Endothelial cell of umbilical vein (primary cell): ENCODE measurements around the gene SPRN. TPM values are rescaled to one million over a fixed set of nuclear protein-coding genes. Genes with fewer than 3 reads are reported as not detected.

Experiments
- BruUV-seq: library from RNA; stranded (reverse); fragments of 400-500 nt; replicated peaks from 2 replicates; lab custom pipeline; 2021; lab: Mats Ljungman, UMichigan
- CTCF ChIA-PET: fragments of 300-600, 350-600 bp; sonication (Branson Sonifier 250); formaldehyde crosslinking; loops from one replicate; lab custom pipeline; 2021; ENCODE audit warnings: antibody characterized with exemption, inconsistent platforms; lab: Charles Lee
- POLR2A ChIA-PET: fragments of 300-600, 350-600 bp; sonication (Branson Sonifier 250); formaldehyde crosslinking; loops from one replicate; lab custom pipeline; 2021; ENCODE audit warnings: antibody characterized with exemption, inconsistent platforms; lab: Charles Lee
- DNase-seq: peaks from one replicate; pipeline ENCODE4 v3.0.0-alpha.2; 2011; ENCODE audit warnings: low read depth, low spot score
- FAIRE-seq: peaks from 2 replicates; lab custom pipeline; 2011; peaks lifted over from hg19 to GRCh38; lab: Jason Lieb, UNC
- H2AFZ ChIP-seq: 2 replicates; pipeline ENCODE4 v1.6.0; 2012; ENCODE audit warnings: low read depth, low read length, control low read depth, inconsistent platforms
- H3K27ac ChIP-seq: 2 replicates; pipeline ENCODE4 v1.5.1; 2011; ENCODE audit warnings: low read depth, mild to moderate bottlenecking, control low read depth, low read length, moderate library complexity; ENCODE audit not compliant: insufficient read depth
- H3K27me3 ChIP-seq, 2 experiments: 2 replicates each; pipeline versions ENCODE4 v1.6.0 to v1.6.1; 2011; ENCODE audit warnings: low read length in 2 of 2, mixed read lengths in 1 of 2; ENCODE audit not compliant: control insufficient read depth in 2 of 2, insufficient read depth in 2 of 2
- H3K36me3 ChIP-seq, 2 experiments: 2 replicates in 1 of 2; 3 replicates in 1 of 2; pipeline ENCODE4 v1.5.1; 2011; ENCODE audit warnings: low read length in 2 of 2, mild to moderate bottlenecking in 1 of 2, moderate library complexity in 1 of 2; ENCODE audit not compliant: control insufficient read depth in 2 of 2, insufficient read depth in 2 of 2; ENCODE audit errors: extremely low read depth in 1 of 2
- H3K4me1 ChIP-seq: 3 replicates; pipeline ENCODE4 v1.5.1; 2011; ENCODE audit warnings: mild to moderate bottlenecking, low read length; ENCODE audit not compliant: control insufficient read depth, insufficient read depth; ENCODE audit errors: extremely low read depth
- H3K4me2 ChIP-seq: 2 replicates; pipeline ENCODE4 v1.6.1; 2011; ENCODE audit warnings: low read length, control low read depth, mixed read lengths; ENCODE audit not compliant: insufficient read depth
- H3K4me3 ChIP-seq, 3 experiments: fragments of 200-600 bp in 1 of 3; sonication (generic), shearing (Covaris generic) in 1 of 3; replicated peaks in 1 of 3; 2 replicates each; pipeline ENCODE4 v1.5.1; 2011 to 2016; ENCODE audit warnings: control low read depth in 3 of 3, low read length in 3 of 3, mild to moderate bottlenecking in 2 of 3, inconsistent platforms in 1 of 3, low read depth in 1 of 3, moderate library complexity in 1 of 3; ENCODE audit not compliant: insufficient read depth in 1 of 3
- H3K79me2 ChIP-seq: 2 replicates; pipeline ENCODE4 v1.6.0; 2012; ENCODE audit warnings: low read length, inconsistent platforms; ENCODE audit not compliant: control insufficient read depth, insufficient read depth
- H3K9ac ChIP-seq: replicated peaks from 2 replicates; pipeline ENCODE3; 2011; ENCODE audit warnings: low read length, control low read depth; ENCODE audit not compliant: insufficient read depth; ENCODE audit errors: extremely low read depth
- H3K9me1 ChIP-seq: replicated peaks from 3 replicates; pipeline ENCODE4 v1.6.0; 2011; ENCODE audit warnings: mild to moderate bottlenecking, low read length; ENCODE audit not compliant: control insufficient read depth, insufficient read depth; ENCODE audit errors: extremely low read depth
- H3K9me3 ChIP-seq: replicated peaks from 2 replicates; pipeline ENCODE4 v1.5.1; 2012; ENCODE audit warnings: low read length, inconsistent platforms; ENCODE audit not compliant: control insufficient read depth, insufficient read depth
- H4K20me1 ChIP-seq: replicated peaks from 2 replicates; pipeline ENCODE3; 2011; ENCODE audit warnings: mild to moderate bottlenecking, low read length; ENCODE audit not compliant: control insufficient read depth, insufficient read depth; ENCODE audit errors: extremely low read depth
- EZH2 ChIP-seq: IDR thresholded peaks from 2 replicates; pipeline ENCODE4 v1.6.1; 2012; ENCODE audit warnings: borderline replicate concordance, low read depth, mild to moderate bottlenecking, moderate library complexity, low read length, inconsistent platforms; ENCODE audit not compliant: severe bottlenecking
- FOS ChIP-seq: IDR thresholded peaks from 2 replicates; pipeline ENCODE4 v1.6.1; 2011; ENCODE audit warnings: mild to moderate bottlenecking, low read length, moderate library complexity, borderline replicate concordance; ENCODE audit not compliant: insufficient read depth
- GATA2 ChIP-seq: IDR thresholded peaks from 2 replicates; pipeline ENCODE4 v1.7.0; 2011; ENCODE audit warnings: low read depth, mild to moderate bottlenecking, moderate library complexity, mixed read lengths, low read length; ENCODE audit not compliant: insufficient read length, insufficient read depth
- dilution Hi-C: fragments of 300-500 bp; cut with MboI; formaldehyde crosslinking; loops from one replicate; pipeline ENCODE4 v1.15.0; 2019; ENCODE audit warnings: low sequenced_read_pairs; ENCODE audit not compliant: extremely low pct_ligation_motif_present
- intact Hi-C: fragments of 100-400 bp; cut with micrococcal nuclease; formaldehyde crosslinking; loops from one replicate; pipeline ENCODE4 v1.10.0; 2022
- polyA plus RNA-seq, 4 experiments: library from polyadenylated mRNA; depleted of rRNA in 3 of 4; stranded (reverse) in 3 of 4; unstranded in 1 of 4; fragments of >200 nt; gene quantifications; 2 replicates each; pipeline versions ENCODE4 v1.2.1 to v1.2.3, GENCODE V29; 2011 to 2012; ENCODE audit warnings: missing spikeins in 1 of 4
- total RNA-seq: library from RNA; stranded (reverse); gene quantifications from 2 replicates; pipeline ENCODE4 v1.2.3, GENCODE V29; 2021
- TF ChIP-seq, protein P1 (sequence below): IDR thresholded peaks from 2 replicates; pipeline ENCODE4 v1.6.1; 2011; ENCODE audit not compliant: insufficient read depth, insufficient read length

Gene SPRN
- total and polyA plus RNA-seq, 2 donors (not counting 3 experiments of a cell fraction or from before 2014, with no cell fraction given) = 0.13 TPM; not detected in 1

DNA sequence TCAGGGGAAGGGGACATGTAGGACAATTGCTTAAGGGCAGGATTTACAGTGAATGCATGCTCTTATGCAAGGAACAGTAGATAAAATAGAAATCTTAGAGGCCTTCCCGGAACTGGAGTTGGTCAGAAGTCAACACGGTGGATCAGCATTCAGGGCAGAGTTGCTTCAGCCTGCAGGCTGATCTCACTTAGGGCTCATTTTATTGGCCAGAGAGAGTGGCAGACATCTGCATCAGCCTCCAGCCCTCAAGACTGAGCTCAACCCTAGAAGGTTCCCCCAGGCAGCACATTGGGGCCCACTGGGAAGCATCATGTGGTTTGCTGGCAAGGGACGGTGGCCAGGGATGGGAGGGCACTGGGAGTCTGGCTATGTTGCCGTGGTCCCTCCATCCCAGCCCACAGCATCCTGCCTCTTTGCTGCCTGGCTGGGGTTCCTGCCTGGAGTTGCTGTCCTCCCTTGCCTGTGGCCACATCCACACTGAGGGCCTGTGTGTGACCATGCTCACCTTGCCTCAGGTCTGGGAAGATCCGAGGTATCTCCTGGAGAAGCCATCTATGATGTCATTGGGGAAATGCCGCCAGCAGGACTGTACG lies 42.4 kb upstream of the SPRN start:
- no peaks in the 10 kb centered on the region for H3K27me3 ChIP-seq
- BruUV-seq = no TSS peak
- dilution Hi-C loops (no loop called here), intact Hi-C loops (no loop called here)
- H3K4me2 ChIP-seq = no peak overlapping the region
- H3K9ac ChIP-seq = no peak overlapping the region
- no peaks in the 10 kb centered on the region for H3K9me3 ChIP-seq
- no peaks in the 10 kb centered on the region for H3K79me2 ChIP-seq
- H3K9me1 ChIP-seq = no peaks in the 10 kb centered on the region
- TF ChIP-seq, protein P1, sequence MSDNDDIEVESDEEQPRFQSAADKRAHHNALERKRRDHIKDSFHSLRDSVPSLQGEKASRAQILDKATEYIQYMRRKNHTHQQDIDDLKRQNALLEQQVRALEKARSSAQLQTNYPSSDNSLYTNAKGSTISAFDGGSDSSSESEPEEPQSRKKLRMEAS = no peak
- TF ChIP-seq FOS (no peak), EZH2 (no peak)
- H3K27ac ChIP-seq = no peak overlapping the region
- no peaks in the 10 kb centered on the region for H3K4me1 ChIP-seq
- no peak overlapping the region for H3K4me3 ChIP-seq
- DNase-seq (no peak), FAIRE-seq (no peak)
- H2AFZ ChIP-seq = no peak overlapping the region
- ChIA-PET CTCF (no interaction called here), POLR2A (no interaction called here)
- no peaks in the 10 kb centered on the region for H4K20me1 ChIP-seq
- no peaks in the 10 kb centered on the region for H3K36me3 ChIP-seq

DNA sequence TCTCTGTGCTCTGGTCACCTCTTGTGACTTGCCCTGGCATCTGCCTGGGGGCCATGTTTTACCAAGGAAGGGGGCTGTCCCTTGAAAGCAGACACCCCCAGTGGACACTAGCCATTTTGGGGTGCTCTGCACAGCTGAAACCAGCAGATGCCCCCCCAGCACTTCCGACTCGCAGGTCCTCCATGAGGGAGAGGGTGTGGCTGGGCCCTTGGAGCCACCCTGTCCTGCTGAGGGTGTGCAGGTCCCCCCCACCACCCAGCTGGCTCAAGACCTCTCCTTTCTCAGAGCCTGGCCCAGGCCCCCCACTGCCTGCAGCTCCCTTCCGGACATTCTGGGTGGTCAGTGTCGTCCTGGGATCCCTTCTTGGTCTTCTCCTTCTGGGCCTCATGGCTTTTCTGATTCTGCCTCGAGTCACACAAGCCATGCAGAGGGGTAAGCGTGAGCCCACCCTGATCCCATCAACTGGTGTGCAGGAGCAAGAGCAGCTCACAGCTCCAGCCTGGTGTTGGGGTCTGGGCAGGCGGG lies 41.6 kb upstream of the SPRN start:
- CTCF ChIA-PET = no interaction called here
- dilution Hi-C loops = no loop called here

More for the DNA sequence above, 41.6 kb upstream of the SPRN start:
- Histone ChIP-seq H3K4me1 (no peaks in the 10 kb centered on the region), H3K4me2 (no peak overlapping the region), H3K9ac (no peak overlapping the region), H3K4me3 (no peak overlapping the region), H3K27me3 (no peaks in the 10 kb centered on the region), H2AFZ (no peak overlapping the region), H3K36me3 (no peaks in the 10 kb centered on the region), H3K79me2 (no peaks in the 10 kb centered on the region), H3K27ac (no peak overlapping the region), H3K9me3 (no peaks in the 10 kb centered on the region), H4K20me1 (no peaks in the 10 kb centered on the region), H3K9me1 (no peaks in the 10 kb centered on the region)
- intact Hi-C loops = no loop called here
- TF ChIP-seq GATA2 = no peak
- POLR2A ChIA-PET = no interaction called here
- FAIRE-seq = no peak
- no peak for DNase-seq
- no TSS peak for BruUV-seq
